ENCODE results near the gene HNRNPUL2.

HNRNPUL2 gene

DNA sequence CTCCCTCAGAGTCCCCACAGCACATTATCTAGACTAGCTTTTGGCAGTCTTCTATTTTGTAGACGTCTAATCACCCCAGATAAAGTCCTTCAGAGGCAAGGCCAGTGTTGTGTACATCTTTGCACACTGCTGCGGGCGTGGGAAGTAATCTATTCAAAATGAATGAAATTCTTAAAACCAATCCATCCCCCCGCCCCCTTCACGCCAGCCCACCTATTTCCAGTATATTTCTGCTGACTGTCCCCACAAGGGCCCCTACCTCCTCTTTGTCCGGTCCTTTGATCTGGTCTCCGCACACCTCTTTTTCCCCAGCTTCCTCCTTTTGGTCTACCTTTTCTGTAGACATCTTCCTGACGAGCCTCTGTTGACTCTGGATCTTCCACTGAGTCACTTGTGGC is 20.4 kb downstream of the HNRNPUL2 start:
- TF ChIP-seq RAD21 (IDR thresholded peaks at IDR 0.05; ENCODE audit: low read depth) (no peak), EP300 (IDR thresholded peaks at IDR 0.05; ENCODE audit: borderline replicate concordance) (no peak), EGR1 (IDR thresholded peaks at IDR 0.05) (no peak), TEAD4 (IDR thresholded peaks at IDR 0.05) (no peak), FOXM1 (IDR thresholded peaks at IDR 0.05; ENCODE audit: borderline replicate concordance, low read depth) (no peak), TAF1 (IDR thresholded peaks at IDR 0.05; ENCODE audit: low read depth) (no peak), NFIC (IDR thresholded peaks at IDR 0.05) (no peak), YY1 (IDR thresholded peaks at IDR 0.05; ENCODE audit: low read depth) (no peak), CEBPB (IDR thresholded peaks at IDR 0.05) (no peak), ZBTB7A (IDR thresholded peaks at IDR 0.05; ENCODE audit: low read depth) (no peak), CREB1 (IDR thresholded peaks at IDR 0.05; ENCODE audit: low read depth) (no peak)
- TF ChIP-seq, protein P1, sequence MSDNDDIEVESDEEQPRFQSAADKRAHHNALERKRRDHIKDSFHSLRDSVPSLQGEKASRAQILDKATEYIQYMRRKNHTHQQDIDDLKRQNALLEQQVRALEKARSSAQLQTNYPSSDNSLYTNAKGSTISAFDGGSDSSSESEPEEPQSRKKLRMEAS (IDR thresholded peaks at IDR 0.05): no peak
- TF ChIP-seq, protein P2, sequence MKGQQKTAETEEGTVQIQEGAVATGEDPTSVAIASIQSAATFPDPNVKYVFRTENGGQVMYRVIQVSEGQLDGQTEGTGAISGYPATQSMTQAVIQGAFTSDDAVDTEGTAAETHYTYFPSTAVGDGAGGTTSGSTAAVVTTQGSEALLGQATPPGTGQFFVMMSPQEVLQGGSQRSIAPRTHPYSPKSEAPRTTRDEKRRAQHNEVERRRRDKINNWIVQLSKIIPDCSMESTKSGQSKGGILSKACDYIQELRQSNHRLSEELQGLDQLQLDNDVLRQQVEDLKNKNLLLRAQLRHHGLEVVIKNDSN (IDR thresholded peaks at IDR 0.05): no peak

DNA sequence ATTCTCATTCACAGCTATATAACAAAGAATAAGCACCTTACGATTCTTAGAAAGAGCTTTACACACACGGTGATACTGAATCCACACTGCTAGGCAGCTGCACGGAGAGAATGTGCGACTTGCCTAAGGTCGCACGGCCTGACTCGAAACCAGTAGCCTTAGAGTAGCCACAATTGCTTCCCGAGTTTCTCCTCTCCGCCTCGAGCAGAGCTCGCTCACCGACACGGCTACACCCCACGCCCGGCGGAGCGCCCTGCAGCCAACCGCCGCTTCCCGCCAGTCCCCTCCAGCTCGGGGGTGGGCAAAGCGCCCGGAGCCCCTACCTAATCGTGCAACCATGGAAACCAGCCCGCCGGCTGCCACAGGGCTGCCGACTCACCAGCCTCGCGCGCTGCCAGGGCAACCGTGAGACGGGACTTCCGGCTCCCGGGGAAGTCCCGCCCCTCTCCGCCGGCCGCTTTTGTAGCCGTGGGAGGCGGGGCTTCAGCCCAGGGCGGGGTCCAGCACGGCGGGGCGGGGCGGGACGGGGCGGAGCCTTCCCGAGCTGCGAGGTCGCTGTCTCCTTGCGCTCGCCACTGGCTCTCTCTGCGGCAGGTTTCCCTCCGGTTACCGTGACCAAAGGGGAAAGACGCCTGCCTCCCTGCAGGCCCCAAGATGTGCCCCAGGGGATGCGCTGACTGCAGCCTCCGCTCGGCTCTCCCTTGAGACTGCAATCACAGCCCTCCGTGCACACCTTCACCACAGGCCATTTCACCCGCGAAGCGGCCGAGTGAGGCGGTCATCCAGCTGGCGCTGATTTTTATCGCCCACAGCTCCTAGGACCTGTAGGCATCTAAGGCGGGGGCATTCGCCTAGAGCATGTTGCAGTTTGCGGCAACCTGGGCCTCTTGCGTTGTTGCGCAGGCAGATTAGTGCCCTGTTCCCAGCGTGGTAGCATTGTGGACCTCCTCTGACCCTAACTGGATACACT is 21.1 kb downstream of the HNRNPUL2 start:
- TF ChIP-seq CEBPB (IDR thresholded peaks at IDR 0.05) (no peak), TEAD4 (IDR thresholded peaks at IDR 0.05) (no peak), TAF1 (IDR thresholded peaks at IDR 0.05; ENCODE audit: low read depth) (no peak), FOXM1 (IDR thresholded peaks at IDR 0.05; ENCODE audit: borderline replicate concordance, low read depth) (no peak), EP300 (IDR thresholded peaks at IDR 0.05; ENCODE audit: borderline replicate concordance) (no peak), NFIC (IDR thresholded peaks at IDR 0.05) (peak; percentile 34; the same call in 1 of the 2 replicates), YY1 (IDR thresholded peaks at IDR 0.05; ENCODE audit: low read depth) (no peak), TCF12 (IDR thresholded peaks at IDR 0.05; ENCODE audit: low read depth) (no peak; the same call in 1 of the 2 replicates), EGR1 (IDR thresholded peaks at IDR 0.05) (no peak), RAD21 (IDR thresholded peaks at IDR 0.05; ENCODE audit: low read depth) (no peak), ZBTB7A (IDR thresholded peaks at IDR 0.05; ENCODE audit: low read depth) (no peak), CREB1 (IDR thresholded peaks at IDR 0.05; ENCODE audit: low read depth) (no peak)
- TF ChIP-seq, protein P3, sequence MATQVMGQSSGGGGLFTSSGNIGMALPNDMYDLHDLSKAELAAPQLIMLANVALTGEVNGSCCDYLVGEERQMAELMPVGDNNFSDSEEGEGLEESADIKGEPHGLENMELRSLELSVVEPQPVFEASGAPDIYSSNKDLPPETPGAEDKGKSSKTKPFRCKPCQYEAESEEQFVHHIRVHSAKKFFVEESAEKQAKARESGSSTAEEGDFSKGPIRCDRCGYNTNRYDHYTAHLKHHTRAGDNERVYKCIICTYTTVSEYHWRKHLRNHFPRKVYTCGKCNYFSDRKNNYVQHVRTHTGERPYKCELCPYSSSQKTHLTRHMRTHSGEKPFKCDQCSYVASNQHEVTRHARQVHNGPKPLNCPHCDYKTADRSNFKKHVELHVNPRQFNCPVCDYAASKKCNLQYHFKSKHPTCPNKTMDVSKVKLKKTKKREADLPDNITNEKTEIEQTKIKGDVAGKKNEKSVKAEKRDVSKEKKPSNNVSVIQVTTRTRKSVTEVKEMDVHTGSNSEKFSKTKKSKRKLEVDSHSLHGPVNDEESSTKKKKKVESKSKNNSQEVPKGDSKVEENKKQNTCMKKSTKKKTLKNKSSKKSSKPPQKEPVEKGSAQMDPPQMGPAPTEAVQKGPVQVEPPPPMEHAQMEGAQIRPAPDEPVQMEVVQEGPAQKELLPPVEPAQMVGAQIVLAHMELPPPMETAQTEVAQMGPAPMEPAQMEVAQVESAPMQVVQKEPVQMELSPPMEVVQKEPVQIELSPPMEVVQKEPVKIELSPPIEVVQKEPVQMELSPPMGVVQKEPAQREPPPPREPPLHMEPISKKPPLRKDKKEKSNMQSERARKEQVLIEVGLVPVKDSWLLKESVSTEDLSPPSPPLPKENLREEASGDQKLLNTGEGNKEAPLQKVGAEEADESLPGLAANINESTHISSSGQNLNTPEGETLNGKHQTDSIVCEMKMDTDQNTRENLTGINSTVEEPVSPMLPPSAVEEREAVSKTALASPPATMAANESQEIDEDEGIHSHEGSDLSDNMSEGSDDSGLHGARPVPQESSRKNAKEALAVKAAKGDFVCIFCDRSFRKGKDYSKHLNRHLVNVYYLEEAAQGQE (IDR thresholded peaks at IDR 0.05; ENCODE audit: low read depth): no peak
- TF ChIP-seq, protein P1 (IDR thresholded peaks at IDR 0.05): peak; percentile 52
- TF ChIP-seq, protein P2 (IDR thresholded peaks at IDR 0.05): no peak

DNA sequence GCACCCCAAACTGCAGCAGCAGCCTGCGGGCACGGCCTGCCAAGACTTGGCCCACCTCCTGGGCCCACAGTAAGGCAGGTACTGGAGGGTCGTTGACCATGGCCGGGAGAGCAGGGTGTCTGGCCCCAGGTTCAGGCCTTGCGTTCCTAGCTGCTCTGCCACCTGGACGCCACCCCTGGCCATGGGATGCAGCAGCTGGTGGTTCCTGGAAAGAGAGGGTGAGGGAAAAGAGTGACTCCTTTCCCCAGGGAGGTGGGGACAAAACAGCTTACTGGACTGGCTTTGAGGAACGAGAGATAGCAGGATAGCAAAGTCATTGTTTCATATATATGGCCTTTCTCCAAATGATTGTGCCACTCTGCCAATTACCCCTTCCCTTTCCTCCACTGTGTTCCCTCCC is 21.8 kb downstream of the HNRNPUL2 start:
- TF ChIP-seq CEBPB (IDR thresholded peaks at IDR 0.05): no peak
- no peak for TF ChIP-seq NFIC (IDR thresholded peaks at IDR 0.05)
- no peak for TF ChIP-seq TAF1 (IDR thresholded peaks at IDR 0.05; ENCODE audit: low read depth)
- no peak for TF ChIP-seq EP300 (IDR thresholded peaks at IDR 0.05; ENCODE audit: borderline replicate concordance)
- TF ChIP-seq ZBTB7A (IDR thresholded peaks at IDR 0.05; ENCODE audit: low read depth): no peak
- no peak for TF ChIP-seq TCF12 (IDR thresholded peaks at IDR 0.05; ENCODE audit: low read depth)
- TF ChIP-seq, protein P2 (IDR thresholded peaks at IDR 0.05): no peak
- TF ChIP-seq, protein P1 (IDR thresholded peaks at IDR 0.05): no peak

DNA sequence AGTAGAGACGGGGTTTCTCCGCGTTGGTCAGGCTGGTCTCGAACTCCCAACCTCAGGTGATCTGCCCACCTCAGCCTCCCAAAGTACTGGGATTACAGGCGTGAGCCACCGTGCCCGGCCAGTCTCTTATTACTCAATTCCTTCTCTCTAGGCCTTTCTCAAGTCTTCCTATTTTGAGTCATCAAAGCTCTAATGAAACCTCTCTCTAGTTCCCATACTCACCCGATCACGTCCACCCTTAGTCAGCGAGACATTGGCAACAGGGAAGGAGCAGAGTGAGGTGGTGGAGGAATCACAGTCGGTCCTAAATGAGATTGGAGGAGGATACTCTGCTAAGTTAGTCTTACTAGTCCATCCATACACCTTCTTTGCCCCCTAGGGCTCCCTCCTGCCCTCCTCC is 25.0 kb downstream of the HNRNPUL2 start:
- TF ChIP-seq CREB1 (IDR thresholded peaks at IDR 0.05; ENCODE audit: low read depth): no peak
- no peak for TF ChIP-seq EP300 (IDR thresholded peaks at IDR 0.05; ENCODE audit: borderline replicate concordance)
- no peak for TF ChIP-seq TCF12 (IDR thresholded peaks at IDR 0.05; ENCODE audit: low read depth)
- no peak for TF ChIP-seq ZBTB7A (IDR thresholded peaks at IDR 0.05; ENCODE audit: low read depth)
- TF ChIP-seq, protein P2 (IDR thresholded peaks at IDR 0.05): no peak
- no peak for TF ChIP-seq EGR1 (IDR thresholded peaks at IDR 0.05)
- TF ChIP-seq, protein P3 (IDR thresholded peaks at IDR 0.05; ENCODE audit: low read depth): no peak
- TF ChIP-seq TAF1 (IDR thresholded peaks at IDR 0.05; ENCODE audit: low read depth): no peak
- TF ChIP-seq FOXM1 (IDR thresholded peaks at IDR 0.05; ENCODE audit: borderline replicate concordance, low read depth): no peak
- TF ChIP-seq CEBPB (IDR thresholded peaks at IDR 0.05): no peak
- TF ChIP-seq YY1 (IDR thresholded peaks at IDR 0.05; ENCODE audit: low read depth): no peak

All from Ishikawa (cell line).